Stimulated activated CD8-positive, alpha-beta memory T cell treated with anti-CD3 and anti-CD28 coated beads, Interleukin-15, amount 100 ng/mL, for 48 hours (primary cell): ENCODE measurements around the gene AKAP6.

Experiments used
- DNase-seq, 2 donors: peaks; one replicate each; pipeline ENCODE4 v3.0.0-alpha.2; 2020; ENCODE audit warnings: low read depth in 2 of 2

AKAP6 gene

DNA sequence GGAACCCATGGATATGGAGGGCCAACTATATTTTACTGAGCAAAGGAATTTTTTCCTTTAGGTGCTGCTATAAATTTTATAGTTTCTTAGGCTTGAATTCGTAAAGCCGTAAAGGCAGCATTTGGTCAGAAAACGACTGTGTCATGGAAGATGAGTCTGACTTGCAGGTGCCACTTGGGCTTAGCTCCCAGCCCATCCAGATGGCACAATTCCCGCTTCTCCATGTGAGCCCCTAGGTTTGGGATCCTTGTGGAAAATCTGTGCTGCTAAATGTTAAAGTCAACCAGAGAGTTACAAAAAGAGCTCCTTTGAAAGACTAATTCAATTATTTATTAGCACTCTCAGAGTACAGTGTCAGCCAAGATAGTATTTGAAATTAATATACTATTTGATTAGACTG is 489.5 kb downstream of the AKAP6 start:
- DNase-seq = no peak

DNA sequence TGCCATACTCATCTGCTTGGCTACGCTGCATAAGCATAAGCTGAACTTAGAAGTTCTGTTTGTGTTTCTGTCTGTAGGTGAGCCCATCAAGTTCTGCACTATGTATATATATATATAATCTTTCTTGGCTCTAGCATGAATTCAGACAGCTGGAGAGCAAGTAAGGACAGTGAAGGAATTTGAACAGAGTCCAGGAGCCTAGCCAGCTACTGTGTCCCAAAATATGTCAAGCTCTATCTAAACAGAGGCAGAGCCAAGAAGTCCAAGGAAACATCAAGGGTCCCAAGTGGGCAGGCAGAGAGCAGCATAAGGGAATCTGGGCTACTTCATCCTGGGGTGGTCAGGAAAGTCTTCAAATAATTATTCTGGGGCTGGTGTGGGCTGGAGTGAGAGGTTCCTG is 491.1 kb downstream of the AKAP6 start:
- DNase-seq = no peak

DNA sequence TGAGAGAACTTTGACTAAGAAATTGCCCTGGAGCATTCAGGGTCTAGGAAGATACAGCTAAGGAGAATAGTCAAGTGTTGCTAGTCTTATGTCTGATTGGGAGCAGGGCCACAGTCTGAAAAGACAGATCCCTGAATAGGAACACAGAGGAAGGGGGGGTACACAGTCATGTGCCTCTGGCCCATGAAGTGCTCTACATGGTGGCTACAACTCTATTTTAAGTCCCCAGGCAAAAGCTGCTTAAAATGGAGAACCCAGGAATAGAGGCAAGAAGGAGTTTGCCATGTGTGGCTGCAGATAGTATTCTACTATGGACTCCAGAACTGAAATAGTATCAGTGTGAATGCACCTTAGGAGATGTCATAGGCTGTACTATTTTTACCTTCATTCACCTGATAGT is 491.6 kb downstream of the AKAP6 start:
- no peak for DNase-seq

DNA sequence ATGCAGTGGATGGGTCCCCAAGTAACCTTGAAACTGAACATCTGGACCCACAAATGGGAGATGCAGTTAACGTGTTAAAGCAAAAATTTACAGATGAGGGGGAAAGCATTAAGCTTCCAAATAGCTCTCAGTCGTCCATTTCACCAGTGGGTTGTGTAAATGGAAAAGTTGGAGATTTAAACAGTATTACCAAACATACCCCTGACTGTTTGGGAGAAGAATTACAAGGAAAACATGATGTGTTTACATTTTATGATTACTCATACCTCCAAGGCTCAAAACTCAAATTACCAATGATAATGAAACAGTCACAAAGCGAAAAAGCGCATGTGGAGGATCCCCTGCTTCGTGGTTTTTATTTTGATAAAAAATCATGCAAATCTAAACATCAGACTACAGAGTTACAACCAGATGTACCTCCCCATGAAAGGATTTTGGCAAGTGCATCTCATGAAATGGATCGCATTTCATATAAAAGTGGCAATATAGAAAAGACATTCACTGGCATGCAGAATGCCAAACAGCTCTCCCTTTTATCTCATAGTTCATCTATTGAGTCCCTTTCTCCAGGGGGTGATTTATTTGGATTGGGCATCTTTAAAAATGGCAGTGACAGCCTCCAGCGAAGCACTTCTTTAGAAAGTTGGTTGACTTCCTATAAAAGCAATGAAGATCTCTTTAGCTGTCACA is 493.0 kb downstream of the AKAP6 start:
- no peak for DNase-seq

DNA sequence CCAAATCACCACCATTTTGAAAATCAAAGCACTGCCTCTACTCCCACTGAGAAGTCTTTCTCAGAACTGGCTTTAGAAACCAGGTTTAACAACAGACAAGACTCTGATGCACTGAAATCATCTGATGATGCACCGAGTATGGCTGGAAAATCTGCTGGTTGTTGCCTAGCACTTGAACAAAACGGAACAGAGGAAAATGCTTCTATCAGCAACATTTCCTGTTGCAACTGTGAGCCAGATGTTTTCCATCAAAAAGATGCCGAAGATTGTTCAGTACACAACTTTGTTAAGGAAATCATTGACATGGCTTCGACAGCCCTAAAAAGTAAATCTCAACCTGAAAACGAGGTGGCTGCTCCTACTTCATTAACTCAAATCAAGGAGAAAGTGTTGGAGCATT is 494.6 kb downstream of the AKAP6 start:
- DNase-seq = no peak

DNA sequence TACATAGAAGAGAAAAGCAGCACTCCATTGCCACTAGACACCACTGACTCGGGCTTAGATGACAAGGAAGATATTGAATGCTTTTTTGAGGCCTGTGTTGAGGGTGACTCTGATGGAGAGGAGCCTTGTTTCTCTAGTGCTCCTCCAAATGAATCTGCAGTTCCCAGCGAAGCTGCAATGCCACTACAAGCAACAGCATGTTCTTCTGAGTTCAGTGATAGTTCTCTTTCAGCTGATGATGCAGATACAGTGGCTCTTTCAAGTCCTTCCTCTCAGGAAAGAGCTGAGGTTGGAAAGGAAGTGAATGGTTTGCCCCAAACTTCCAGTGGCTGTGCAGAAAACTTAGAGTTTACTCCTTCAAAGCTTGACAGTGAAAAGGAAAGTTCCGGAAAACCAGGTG is 495.1 kb downstream of the AKAP6 start:
- no peak for DNase-seq

DNA sequence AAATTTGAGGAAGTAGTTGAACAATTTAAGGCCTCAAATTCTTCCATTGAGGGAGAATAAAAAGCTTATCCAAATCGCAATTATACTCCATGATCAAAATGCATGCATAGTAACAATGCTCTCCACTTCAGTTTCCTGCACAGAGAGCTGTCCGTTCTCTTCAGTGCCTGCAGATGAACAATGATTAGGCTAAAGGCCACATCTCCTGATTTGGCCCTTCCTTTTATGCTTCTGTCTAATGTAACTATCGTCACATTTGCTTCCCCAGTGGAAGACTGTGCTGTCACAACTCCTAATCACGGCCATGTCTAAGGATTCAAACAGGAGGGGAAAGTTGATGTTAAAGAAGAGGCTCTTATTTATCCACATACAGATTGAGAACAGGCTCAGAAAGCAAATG is 496.0 kb downstream of the AKAP6 start:
- no peak for DNase-seq

DNA sequence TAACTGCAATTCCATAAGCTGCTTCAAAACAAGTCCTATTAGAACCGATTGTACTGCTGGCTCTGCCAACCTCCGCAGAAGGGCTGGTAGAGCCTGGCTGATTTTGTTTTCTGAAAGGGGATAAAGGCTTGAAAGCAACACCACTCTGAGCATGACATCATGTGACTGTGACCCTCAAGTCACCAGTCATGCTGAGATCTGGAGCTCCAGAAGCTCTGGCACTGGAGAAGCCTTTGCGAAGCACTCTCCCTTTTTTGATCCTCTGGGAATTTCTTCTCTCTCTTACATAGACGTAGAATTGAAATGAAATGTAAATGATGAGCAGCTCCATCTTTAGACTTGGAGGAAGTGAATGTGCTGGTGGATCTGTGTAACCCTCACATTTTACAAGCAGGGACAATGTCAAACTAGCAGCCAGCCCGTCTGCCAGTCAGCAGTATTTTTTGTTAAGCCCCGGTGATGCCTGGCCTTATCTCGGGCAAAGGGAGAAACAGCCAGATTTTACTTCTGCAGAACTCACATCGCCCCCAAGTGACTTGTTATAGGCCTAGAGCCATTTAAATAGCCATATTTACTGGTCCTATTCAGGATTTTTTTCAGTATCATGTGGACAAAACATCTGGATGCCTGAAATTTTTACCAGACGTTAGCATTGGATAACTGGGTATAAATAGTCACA is 497.4 kb downstream of the AKAP6 start:
- DNase-seq = no peak

DNA sequence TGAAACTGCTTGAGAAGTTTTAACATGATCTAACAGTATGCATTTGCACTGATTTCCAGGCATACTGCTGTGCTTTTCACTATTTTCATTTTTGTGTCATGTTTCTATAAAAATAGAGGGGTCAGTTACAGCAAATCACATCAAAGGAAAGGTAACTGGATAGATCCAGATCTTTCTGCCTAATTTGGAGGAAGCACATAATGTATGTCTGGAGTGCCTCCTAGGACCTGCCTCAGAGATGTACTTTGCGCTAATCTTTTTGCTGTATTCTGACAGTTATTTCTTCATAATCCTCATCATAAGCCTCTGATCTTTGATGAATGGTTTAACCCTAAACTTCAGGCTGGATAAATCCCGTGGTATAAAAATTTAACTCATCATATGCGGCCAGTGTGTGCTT is 498.4 kb downstream of the AKAP6 start:
- DNase-seq = no peak

DNA sequence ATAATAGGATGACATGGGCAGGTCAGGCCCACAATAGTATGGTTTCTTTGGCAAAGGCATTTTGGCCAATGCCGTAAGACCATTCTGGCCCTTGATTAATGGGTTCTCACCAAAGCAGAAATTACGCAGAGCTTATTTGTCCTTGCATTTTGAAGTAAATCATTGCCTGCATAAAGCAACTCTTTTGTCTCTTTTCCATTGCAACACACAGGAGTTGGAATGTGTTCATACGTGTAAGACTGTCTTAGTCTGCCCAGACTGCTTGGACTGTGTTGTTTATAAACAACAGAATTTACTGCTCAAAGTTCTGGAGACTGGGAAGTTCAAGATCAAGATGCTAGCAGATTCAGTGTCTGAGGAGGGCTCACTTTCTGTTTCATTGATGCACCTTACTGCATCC is 506.8 kb downstream of the AKAP6 start:
- no peak for DNase-seq

DNA sequence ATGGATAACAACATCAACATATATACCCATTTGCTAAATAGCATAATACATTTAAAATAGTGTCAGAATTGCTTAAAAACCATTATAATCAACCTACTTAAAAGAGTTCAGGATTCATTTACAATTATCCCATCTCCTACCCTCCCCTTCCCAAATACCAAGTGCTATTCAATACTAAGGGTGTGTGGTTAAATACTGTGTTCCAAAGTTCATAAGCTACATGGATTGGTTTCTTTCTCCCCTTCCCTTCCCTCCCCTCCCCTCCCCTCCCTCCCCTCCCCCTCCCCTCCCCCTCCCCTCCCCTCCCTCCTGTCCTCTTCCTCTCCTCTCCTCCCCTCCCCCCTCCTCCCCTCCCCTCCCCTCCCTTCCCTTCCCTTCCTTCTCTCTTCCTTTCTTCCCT is 512.6 kb downstream of the AKAP6 start:
- DNase-seq = no peak

DNA sequence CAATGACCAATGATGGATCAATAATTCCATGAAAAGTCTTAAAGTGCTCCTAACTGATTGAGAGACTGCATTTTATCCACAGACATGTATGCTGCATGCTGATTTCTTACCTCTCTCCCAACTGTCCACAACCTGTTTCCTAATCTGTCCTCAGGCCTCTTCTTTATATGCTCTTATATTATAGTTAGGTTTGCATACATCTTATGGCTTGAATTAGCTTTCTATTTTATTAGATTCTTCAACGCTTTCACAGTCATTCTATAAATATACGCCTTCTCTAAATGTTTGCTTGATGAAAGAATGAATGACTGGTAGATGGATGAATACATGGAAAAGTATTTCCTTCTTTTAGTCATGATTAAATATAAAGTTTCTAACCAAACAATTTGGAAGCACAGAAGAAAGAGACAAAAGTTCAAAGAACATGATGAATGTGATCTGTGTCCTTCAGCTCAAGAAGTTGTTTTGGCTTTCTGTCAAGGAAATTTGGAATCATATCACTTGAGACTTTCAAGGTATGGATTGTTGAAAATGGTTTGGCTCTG is 517.8 kb downstream of the AKAP6 start:
- no peak for DNase-seq

DNA sequence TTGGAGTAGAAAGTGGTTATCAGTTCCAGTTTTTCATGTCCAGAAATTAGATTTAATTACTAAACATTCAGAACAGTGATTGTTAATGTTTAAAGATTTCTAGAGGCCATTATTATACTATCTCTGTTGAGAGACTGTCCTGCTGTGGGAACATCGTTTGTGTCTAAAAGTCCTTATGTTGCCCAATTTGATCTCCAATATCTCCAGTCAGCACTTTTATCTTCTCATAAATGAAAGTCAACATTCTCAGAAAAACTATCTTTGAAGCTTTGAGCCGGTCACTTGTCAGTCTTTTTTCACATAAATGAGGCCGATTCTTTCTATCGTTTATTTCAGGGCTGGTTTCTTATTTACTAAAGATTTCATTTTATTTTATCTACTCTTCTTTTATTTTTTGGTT is 518.8 kb downstream of the AKAP6 start:
- no peak for DNase-seq

DNA sequence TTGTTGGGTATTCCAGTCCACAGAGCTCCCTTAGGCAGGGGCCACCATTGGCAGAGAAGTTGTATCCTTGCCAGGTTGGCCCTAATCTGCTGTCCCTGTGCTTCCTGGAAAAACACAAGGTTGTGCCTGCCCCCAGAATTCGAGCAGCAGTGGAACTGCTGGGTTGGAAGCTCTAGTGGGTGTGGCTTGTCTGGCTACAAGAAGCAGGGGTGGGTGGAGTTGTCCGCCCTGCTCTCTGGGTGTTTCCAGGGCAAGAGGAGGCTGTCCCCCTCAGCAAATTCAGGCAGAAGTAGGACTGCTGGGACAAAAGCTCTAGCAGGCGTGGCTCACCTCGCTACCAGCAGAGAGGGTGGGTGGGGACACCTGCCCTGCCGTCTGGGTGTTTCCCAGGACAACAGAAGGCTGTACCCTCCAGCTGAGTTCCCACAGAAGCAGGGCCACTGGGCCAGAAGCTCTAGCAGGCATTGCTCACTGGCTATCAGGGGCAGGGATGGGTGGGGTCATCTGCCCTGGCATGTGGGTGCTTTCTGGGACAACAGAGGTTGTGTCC is 536.8 kb downstream of the AKAP6 start:
- no peak for DNase-seq

DNA sequence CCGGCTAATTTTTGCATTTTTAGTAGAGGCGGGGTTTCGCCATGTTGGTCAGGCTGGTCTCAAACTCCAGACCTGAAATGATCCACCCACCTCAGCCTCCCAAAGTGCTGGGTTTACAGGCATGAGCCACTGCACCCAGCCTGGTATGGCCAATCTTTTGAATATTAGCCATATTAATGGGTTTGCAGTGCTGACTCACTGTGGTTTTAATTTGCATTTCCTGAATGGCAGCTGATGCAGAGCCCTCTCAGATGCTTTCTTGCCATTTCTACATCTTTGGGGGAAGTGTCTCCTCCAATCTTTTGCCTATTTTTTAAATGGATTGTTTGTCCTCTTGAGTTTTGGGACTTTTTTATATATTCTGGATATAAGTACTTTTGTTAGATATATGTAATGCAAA is 554.1 kb downstream of the AKAP6 start:
- DNase-seq = no peak
